Ishikawa (cell line): ENCODE data around the gene ARID1B.

Experiments
- CEBPB ChIP-seq: IDR thresholded peaks from 2 replicates; pipeline ENCODE4 v1.6.1; 2012
- CREB1 ChIP-seq: IDR thresholded peaks from 2 replicates; pipeline ENCODE4 v1.6.1; 2012; ENCODE audit warnings: low read depth
- EP300 ChIP-seq: IDR thresholded peaks from 2 replicates; pipeline ENCODE4 v1.6.1; 2012; ENCODE audit warnings: borderline replicate concordance
- FOXM1 ChIP-seq: IDR thresholded peaks from 2 replicates; pipeline ENCODE4 v1.6.1; 2012; ENCODE audit warnings: low read depth, borderline replicate concordance
- NFIC ChIP-seq: IDR thresholded peaks from 2 replicates; pipeline ENCODE4 v1.6.1; 2012
- RAD21 ChIP-seq: IDR thresholded peaks from 2 replicates; pipeline ENCODE4 v1.6.1; 2012; ENCODE audit warnings: low read depth
- TAF1 ChIP-seq: IDR thresholded peaks from 2 replicates; pipeline ENCODE4 v1.6.1; 2012; ENCODE audit warnings: low read depth, mild to moderate bottlenecking
- YY1 ChIP-seq: IDR thresholded peaks from 2 replicates; pipeline ENCODE4 v1.6.1; 2012; ENCODE audit warnings: low read depth
- TF ChIP-seq, protein P1 (sequence below): IDR thresholded peaks from 2 replicates; pipeline ENCODE4 v1.6.1; 2012
- TF ChIP-seq, protein P2 (sequence below): IDR thresholded peaks from 2 replicates; pipeline ENCODE4 v1.6.1; 2012; ENCODE audit warnings: low read depth, mild to moderate bottlenecking
- TF ChIP-seq, protein P3 (sequence below): IDR thresholded peaks from 2 replicates; pipeline ENCODE4 v1.6.1; 2012

DNA sequence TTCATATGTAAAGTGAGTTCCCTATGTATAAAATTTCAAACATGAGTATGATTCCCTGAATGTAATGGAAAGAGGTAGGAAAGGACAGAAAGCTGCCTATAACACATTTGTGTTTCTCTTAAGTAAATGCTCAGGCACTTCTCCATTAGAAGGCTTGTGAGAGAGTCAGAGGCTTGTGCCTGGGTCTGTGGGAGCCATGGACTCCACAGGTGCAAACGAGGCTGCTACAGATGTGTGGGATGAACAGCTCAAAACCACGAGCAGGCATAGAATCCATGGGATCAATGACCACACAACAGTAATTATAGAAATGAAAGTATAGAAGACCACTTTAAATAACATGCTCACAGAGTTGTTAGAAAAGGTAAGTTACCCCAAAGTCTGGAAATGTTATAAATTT, 134.4 kb downstream of the ARID1B start:
- no peak for TF ChIP-seq RAD21
- no peak for TF ChIP-seq YY1
- TF ChIP-seq, protein P1, sequence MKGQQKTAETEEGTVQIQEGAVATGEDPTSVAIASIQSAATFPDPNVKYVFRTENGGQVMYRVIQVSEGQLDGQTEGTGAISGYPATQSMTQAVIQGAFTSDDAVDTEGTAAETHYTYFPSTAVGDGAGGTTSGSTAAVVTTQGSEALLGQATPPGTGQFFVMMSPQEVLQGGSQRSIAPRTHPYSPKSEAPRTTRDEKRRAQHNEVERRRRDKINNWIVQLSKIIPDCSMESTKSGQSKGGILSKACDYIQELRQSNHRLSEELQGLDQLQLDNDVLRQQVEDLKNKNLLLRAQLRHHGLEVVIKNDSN: no peak
- TF ChIP-seq, protein P2, sequence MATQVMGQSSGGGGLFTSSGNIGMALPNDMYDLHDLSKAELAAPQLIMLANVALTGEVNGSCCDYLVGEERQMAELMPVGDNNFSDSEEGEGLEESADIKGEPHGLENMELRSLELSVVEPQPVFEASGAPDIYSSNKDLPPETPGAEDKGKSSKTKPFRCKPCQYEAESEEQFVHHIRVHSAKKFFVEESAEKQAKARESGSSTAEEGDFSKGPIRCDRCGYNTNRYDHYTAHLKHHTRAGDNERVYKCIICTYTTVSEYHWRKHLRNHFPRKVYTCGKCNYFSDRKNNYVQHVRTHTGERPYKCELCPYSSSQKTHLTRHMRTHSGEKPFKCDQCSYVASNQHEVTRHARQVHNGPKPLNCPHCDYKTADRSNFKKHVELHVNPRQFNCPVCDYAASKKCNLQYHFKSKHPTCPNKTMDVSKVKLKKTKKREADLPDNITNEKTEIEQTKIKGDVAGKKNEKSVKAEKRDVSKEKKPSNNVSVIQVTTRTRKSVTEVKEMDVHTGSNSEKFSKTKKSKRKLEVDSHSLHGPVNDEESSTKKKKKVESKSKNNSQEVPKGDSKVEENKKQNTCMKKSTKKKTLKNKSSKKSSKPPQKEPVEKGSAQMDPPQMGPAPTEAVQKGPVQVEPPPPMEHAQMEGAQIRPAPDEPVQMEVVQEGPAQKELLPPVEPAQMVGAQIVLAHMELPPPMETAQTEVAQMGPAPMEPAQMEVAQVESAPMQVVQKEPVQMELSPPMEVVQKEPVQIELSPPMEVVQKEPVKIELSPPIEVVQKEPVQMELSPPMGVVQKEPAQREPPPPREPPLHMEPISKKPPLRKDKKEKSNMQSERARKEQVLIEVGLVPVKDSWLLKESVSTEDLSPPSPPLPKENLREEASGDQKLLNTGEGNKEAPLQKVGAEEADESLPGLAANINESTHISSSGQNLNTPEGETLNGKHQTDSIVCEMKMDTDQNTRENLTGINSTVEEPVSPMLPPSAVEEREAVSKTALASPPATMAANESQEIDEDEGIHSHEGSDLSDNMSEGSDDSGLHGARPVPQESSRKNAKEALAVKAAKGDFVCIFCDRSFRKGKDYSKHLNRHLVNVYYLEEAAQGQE: no peak
- TF ChIP-seq CREB1: no peak
- TF ChIP-seq, protein P3, sequence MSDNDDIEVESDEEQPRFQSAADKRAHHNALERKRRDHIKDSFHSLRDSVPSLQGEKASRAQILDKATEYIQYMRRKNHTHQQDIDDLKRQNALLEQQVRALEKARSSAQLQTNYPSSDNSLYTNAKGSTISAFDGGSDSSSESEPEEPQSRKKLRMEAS: no peak
- no peak for TF ChIP-seq FOXM1
- TF ChIP-seq TAF1: no peak
- no peak for TF ChIP-seq EP300
- TF ChIP-seq CEBPB: no peak
- TF ChIP-seq NFIC: no peak
